Measurements from ENCODE around the gene ITGB6. TPM values are rescaled to one million over a fixed set of nuclear protein-coding genes. Genes with fewer than 3 reads are reported as not detected.

Gene ITGB6, protein sequence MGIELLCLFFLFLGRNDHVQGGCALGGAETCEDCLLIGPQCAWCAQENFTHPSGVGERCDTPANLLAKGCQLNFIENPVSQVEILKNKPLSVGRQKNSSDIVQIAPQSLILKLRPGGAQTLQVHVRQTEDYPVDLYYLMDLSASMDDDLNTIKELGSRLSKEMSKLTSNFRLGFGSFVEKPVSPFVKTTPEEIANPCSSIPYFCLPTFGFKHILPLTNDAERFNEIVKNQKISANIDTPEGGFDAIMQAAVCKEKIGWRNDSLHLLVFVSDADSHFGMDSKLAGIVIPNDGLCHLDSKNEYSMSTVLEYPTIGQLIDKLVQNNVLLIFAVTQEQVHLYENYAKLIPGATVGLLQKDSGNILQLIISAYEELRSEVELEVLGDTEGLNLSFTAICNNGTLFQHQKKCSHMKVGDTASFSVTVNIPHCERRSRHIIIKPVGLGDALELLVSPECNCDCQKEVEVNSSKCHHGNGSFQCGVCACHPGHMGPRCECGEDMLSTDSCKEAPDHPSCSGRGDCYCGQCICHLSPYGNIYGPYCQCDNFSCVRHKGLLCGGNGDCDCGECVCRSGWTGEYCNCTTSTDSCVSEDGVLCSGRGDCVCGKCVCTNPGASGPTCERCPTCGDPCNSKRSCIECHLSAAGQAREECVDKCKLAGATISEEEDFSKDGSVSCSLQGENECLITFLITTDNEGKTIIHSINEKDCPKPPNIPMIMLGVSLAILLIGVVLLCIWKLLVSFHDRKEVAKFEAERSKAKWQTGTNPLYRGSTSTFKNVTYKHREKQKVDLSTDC
- total RNA-seq: not detected

DNA sequence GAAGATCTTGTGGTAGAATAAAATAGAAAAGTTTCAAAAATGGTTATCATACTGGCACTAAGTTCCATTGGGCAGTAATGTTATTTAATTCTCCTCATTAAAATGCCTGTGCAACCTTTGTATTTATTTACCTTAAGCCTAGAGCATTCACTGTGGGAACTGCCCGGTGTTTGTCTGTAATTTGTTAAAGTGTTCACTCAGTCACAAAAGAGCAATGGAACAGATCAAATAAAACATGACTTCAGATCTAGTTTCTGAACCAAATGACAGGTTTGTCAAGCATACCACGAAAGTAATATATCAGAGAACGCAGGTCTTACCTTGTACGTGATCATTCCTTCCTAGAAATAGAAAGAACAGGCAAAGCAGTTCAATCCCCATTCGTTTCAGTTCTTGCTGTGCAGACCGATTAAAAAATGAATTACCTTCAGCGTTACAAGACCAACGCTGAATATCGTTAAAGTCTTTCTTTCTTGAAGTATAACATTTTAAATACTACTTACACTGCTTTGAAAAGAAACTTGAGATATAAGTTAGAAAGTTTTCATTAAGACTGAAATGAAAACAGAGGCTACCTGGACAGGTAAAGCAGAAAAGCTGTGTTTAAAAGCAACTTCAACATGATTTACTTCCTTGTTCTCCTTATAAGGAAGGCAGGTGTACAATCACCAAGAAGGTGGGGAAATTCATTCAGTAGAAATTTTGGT lies at the start of gene ITGB6:
TSS of gene ITGB6 (minus strand) at position 590 of the 707 bp plus-strand sequence. CDS start at position 381, 209 bp downstream.
- no peak within 1 kb of the TSS for H3K27ac ChIP-seq
- H3K36me3 ChIP-seq: no peaks in the 10 kb centered on the region
- TF ChIP-seq, protein P1, sequence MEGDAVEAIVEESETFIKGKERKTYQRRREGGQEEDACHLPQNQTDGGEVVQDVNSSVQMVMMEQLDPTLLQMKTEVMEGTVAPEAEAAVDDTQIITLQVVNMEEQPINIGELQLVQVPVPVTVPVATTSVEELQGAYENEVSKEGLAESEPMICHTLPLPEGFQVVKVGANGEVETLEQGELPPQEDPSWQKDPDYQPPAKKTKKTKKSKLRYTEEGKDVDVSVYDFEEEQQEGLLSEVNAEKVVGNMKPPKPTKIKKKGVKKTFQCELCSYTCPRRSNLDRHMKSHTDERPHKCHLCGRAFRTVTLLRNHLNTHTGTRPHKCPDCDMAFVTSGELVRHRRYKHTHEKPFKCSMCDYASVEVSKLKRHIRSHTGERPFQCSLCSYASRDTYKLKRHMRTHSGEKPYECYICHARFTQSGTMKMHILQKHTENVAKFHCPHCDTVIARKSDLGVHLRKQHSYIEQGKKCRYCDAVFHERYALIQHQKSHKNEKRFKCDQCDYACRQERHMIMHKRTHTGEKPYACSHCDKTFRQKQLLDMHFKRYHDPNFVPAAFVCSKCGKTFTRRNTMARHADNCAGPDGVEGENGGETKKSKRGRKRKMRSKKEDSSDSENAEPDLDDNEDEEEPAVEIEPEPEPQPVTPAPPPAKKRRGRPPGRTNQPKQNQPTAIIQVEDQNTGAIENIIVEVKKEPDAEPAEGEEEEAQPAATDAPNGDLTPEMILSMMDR (IDR thresholded peaks at IDR 0.05): no peak
- no peaks in the 10 kb centered on the region for H3K27me3 ChIP-seq
- intact Hi-C loops (cut with DNase I): no loop called here
- no peak for DNase-seq (ENCODE audit: low spot score in 2 of 2)
- no peak within 1 kb of the TSS for H3K4me3 ChIP-seq
- H3K9me3 ChIP-seq: no peaks in the 10 kb centered on the region
- peaks cover 0 to under 1% of the 10 kb centered on the region in 2 donors for H3K4me1 ChIP-seq

DNA sequence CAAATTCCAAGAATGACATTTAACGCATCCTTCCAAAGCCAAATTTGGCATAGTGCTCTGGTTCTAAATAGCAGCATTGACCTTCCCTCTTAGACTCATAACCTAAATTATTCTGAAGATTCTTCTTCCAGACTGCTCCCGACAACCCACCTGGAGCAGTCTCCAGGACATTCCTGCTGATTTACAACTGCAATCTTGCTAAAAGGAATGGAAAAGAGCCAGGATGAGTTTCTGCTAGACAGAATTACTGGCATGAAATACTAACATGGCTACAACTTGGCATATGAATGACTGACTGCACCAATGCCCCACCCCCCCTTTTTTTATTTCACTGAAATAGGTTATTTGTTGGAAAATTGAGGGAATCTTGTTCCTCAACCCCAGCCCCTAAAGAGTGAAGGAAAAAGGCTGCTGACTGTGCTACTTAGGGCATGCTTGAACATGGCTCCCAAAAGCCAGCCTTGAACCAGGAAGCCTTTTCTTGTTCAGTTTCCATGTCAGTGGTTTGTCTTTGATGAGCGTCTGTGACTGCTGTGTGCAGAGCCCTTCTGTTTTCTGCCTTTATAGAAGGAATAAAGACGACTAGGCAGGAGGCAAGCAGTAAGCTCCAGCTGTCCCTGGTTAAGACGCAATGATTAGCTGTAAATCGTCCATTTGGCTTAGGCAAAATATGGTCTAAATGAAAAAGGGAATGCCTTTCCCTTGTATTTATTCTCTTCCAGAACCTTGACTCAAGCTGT lies 47.4 kb upstream of the ITGB6 start:
- TF ChIP-seq, protein P1 (IDR thresholded peaks at IDR 0.05): no peak
- no peaks in the 10 kb centered on the region for H3K9me3 ChIP-seq
- H3K27ac ChIP-seq: no peak overlapping the region
- H3K27me3 ChIP-seq: no peaks in the 10 kb centered on the region
- no peak for DNase-seq (ENCODE audit: low spot score in 2 of 2)
- peaks cover 2 to 12% of the 10 kb centered on the region in 2 donors for H3K4me1 ChIP-seq
- no peaks in the 10 kb centered on the region for H3K36me3 ChIP-seq
- intact Hi-C loops (cut with DNase I): no loop called here
- H3K4me3 ChIP-seq: no peak overlapping the region

DNA sequence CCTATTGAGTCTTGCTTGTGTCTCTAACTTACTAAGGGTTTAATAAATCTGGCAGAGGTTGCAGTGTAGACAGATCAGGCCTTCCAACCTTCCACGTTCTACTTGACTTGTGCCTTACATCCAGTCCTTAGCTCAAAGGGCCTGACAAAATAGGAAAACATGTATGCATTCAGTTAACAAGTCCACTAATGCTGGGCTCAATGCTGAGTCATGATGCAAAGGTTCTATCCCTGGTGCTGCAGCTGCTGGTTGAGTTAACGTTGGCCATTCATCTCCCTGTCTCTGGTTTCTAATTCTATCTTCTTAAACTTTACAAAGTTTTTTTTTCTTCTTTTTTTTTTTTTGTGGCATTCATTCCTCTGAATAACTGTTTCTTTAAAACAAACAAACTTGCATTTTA lies 46.3 kb upstream of the ITGB6 start:
- Histone ChIP-seq H3K4me3 (no peak overlapping the region), H3K4me1 (peaks cover 6 to 20% of the 10 kb centered on the region in 2 donors), H3K9me3 (no peaks in the 10 kb centered on the region), H3K27ac (no peak overlapping the region), H3K27me3 (no peaks in the 10 kb centered on the region), H3K36me3 (no peaks in the 10 kb centered on the region)
- TF ChIP-seq, protein P1 (IDR thresholded peaks at IDR 0.05): no peak
- intact Hi-C loops (cut with DNase I): no loop called here
- no peak for DNase-seq (ENCODE audit: low spot score in 2 of 2)

DNA sequence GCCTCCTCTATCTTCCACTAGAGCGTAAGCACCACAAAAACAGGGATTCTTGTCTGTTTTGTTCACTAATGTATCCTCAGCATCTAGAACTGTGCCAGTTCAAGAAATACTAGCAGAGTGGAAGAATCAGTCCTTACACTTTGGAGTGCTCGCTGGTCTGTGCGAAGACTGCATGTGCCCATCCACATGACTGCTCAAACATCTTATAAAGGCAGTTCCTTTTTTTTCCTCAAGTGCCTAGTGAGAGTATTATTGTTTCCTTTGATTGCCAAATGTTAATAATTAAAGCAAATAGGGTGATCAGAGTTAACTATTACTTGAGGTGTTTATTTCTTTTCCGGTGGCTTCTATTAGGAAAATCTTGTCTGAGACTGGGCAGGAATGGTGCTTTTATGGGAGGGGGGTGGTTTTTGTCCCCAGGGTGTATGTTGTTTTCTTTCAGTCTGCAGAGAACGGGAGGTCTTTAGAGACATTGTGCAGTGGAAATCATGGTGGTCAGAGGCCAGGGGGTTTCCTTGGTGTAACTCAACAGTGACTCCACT lies 45.6 kb upstream of the ITGB6 start:
- peaks cover 6 to 23% of the 10 kb centered on the region in 2 donors for H3K4me1 ChIP-seq
- no peaks in the 10 kb centered on the region for H3K9me3 ChIP-seq
- no peaks in the 10 kb centered on the region for H3K27me3 ChIP-seq
- intact Hi-C loops (cut with DNase I): no loop called here
- DNase-seq (ENCODE audit: low spot score in 2 of 2): no peak
- H3K36me3 ChIP-seq: no peaks in the 10 kb centered on the region
- no peak overlapping the region for H3K27ac ChIP-seq
- H3K4me3 ChIP-seq: no peak overlapping the region
- TF ChIP-seq, protein P1 (IDR thresholded peaks at IDR 0.05): no peak
